HG03025 (cell line): ENCODE data around the gene CTU1.

Source experiments
- ATAC-seq: cut with Tn5 transposase; IDR thresholded peaks from one replicate; pipeline ENCODE4 v1.9.1; 2021; ENCODE audit warnings: mild to moderate bottlenecking, moderate library complexity; ENCODE audit not compliant: unreplicated experiment, low FRiP score

The CTU1 gene

DNA sequence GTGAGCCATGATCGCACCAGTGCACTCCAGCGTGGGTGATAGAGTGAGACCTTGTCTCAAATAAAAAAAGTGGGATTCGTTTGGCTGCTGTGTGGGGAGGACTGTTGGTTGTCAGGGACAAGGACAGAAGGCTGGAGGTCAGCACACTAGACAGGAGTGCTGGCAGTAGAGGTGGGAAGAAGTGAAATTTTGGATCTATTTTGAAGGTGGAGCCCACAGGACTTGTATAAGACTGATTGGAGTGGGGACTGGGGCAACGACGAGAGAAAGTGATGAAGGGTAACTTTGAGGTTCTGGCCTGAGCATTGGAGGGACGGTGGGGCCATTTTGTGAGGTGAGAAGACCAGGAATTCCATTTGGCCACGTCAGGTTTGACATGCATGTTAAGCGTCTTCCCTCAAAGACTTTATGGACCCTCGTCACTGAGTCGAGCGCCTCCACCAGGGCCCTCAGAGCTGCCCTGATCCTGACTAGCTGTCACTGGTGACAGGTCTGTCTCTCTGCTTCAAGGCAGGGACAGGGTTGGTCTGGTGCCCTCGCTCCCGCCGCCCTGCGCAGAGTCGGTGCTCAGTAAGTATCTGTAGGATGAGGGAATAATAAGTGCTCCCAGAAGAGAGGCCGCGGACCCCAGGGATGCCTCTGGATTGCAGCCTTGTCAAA is 673 bp downstream of the CTU1 start:
- no peak for ATAC-seq

DNA sequence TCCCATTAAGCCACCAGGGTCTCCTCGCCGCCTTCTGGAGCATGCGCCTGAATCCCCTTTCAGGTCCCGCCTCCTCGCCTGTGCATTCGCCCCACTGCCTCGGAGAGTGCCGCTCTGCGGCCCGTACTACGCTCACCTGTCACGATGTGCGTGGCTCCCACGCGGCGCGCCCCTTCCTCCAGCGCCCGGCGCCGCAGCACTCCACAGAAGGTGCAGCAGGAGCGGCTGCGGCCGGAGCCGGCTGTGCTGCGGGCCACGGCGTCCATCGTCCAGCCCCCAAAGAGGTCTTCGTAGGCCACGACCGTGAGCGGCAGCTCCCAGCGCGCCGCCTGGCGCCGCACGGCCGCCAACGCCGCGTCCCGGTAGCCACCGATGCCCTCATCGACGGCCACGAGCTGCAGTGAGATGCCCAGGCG is 4.3 kb downstream of the CTU1 start:
- no peak for ATAC-seq

DNA sequence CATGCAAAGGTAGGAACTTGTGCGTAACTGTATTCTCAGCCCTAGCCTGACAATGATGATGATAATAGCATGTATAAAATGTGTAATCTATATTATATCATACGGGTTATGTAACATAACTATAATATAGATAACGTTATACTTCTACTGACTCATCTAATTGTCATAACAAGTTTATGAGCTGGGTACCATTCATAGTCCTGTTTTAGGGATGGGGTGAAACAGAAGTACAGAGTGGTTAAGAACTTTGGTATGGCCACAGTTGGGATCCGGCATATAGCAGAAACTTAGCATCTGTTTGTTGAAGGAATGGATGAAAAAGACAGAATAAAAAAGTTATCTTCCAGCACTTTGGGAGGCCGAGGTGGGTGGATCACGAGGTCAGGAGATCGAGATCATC is 5.2 kb downstream of the CTU1 start:
- ATAC-seq = no peak

- no peak for ATAC-seq
Observed at GRCh38 chr19:51101171-51101865, 6.9 kb downstream of the CTU1 start.

DNA sequence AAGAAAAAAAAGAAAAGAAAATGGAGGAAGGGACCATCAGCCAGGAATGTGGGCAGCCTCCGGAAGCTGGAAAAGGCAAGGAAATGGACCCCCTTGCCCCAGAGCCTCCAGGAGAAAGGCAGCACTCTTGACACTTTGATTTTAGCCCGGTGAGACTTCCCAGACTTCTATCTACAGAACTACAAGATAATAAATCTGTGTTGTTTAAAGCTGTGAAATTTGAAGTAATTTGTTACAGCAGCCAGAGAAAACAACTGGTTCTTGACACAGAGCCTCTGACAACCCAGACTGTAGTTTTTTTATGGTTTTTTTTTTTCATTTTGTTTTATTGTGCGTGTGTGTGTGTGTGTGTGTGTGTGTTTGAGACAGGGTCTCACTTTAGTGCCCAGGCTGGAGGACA is 7.6 kb downstream of the CTU1 start:
- ATAC-seq = no peak

- ATAC-seq = no peak
Observed at GRCh38 chr19:51099047-51099382, 9.2 kb downstream of the CTU1 start.

DNA sequence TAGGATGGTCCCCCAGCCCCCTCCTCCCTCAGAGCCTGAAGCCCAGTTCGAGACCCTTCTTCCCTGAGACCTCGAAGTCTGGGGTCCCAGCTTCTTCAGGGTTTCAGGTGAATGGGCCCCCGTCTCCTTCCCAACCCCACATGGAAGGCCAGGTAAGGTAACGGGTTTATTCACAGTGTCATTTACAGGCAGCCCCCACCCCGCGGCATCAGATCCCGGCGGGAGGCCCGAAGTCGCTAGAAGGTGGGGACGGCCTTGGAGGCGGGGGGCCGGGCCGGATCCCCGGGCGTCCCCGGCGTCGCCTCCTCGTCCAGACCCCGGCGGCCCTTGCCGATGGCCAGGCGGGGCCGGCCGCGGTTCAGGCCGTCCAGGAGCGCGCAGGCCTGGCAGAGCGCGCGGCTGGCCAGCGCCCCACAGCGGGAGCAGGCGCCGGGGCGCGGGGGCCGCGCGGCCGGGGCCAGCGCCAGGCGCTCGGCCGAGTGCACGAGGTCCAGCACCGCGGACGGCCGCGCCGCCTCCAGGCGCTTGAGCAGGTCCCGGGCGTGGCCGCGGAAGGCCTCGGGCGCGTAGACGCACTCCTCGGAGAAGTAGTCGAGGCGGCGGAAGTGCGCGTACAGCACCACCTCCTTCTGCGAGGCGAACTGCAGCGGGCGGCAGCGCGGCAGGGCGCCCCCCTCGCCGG is 9.7 kb downstream of the CTU1 start:
- ATAC-seq = no peak

DNA sequence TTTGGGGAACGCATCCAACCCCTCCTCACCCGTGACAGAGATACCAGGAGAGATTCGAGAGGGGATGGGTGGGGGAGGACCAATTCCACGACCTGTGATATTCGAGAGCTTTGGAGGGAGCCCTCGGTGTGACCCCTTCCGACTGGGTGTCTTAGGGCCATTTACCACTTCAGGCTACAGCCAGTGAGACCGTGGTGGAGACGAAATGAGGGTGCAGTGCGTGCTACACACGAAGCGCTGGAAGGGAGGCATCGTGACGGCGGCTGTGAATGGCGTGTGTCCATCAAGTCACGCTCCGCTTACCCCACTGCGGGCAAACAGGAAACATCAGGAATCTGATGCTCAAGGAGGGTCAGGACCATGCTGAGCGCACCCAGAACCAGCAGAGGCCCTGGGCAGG is 10.4 kb downstream of the CTU1 start:
- ATAC-seq = no peak

DNA sequence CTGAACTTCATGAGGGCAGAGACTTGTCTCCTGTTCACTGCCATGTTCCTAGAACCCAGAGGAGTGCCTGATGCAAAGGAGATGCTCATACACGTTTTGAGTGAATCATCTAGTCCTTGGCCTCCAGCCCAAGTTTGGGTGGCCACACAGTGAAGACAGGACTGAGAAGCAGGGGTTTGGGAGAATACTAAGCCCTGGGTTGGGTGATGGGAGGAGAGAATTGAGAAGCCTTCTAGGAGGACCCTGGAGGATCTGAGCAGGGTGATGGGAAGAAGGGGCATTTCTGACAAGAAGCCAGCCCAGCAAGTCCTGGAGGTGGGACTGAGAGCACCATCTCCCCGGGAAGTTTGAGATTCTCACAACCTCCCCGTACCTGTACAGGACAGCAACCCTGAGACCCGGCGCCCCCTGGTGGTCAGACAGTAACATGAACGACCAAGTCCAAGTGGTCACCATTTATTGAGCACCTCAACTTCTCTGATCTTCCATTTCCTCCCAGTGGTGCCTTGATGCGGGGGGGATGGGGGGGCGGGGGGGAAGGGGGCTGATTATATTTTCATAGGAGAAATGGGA is 11.0 kb downstream of the CTU1 start:
- ATAC-seq = no peak

- no peak for ATAC-seq
Observed at GRCh38 chr19:51096473-51097165, 11.6 kb downstream of the CTU1 start.

DNA sequence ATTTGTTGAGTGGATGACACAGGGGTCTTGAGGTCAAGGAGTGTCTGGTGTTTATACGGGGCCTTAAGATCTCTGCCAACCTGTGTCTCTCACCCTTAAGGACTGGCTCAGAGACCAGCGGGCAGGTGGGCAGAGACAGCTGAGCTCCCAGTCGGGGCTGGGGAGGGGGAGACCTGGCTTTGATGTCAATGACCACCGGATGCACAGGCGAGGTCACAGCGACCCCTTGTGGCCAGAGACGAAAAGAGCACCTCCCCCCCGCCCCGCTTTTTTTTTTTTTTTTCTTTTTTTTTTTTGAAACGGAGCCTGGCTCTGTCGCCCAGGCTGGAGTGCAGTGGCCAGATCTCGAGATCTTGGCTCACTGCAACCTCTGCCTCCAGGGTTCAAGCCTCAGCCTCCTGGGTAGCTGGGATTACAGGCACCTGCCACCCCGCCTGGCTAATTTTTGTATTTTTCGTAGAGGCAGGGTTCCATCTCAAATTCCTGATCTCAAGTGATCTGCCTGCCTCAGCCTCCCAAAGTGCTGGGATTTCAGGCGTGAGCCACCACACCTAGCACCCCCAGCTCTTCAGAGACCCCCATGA is 13.4 kb downstream of the CTU1 start:
- no peak for ATAC-seq

GRCh38 chr19:51093510-51094345 is 14.5 kb downstream of the CTU1 start:
- no peak for ATAC-seq

GRCh38 chr19:51093101-51093500 is 15.1 kb downstream of the CTU1 start:
- ATAC-seq = no peak

GRCh38 chr19:51091895-51092873 is 16.0 kb downstream of the CTU1 start:
- ATAC-seq = no peak

DNA sequence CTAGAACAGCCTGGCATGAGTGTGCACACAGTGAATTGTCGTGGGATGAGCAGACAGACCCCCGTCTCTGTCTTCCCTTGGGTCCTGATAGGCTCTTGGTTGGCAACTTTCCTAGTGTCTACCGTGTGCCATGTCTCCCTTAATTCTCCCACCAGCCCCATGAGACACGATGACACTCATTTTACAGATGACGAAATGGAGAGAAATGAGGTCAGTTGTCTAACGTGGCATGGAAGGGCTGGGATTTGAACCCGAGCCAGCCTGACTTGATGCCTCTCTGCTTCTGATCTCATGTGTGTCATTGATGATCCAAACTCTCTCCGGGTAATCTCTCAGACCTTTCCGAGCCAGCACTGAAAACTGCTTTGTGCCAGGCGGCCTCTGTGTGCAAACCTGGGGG is 17.1 kb downstream of the CTU1 start:
- no peak for ATAC-seq

DNA sequence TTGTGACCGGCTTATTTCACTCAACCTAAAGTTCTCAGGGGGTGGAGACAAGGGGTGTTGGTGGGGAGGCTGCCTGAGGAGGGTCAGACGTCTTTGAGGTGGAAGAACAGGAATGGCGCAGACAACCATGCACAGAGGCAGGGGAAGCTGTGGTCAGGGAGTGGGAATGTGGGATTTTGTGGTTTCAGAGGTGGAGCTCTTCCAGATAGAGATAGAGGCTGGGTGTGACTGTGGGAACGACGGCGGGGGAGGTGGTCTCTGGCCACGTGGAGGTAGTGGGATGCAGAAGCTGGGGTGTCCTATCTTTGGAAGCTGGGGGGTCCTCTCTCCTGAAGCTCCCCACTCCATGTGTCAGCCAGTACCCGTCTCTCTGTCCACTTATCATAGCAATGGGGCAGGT is 17.7 kb downstream of the CTU1 start:
- no peak for ATAC-seq

GRCh38 chr19:51089786-51090185 is 18.4 kb downstream of the CTU1 start:
- ATAC-seq = no peak

DNA sequence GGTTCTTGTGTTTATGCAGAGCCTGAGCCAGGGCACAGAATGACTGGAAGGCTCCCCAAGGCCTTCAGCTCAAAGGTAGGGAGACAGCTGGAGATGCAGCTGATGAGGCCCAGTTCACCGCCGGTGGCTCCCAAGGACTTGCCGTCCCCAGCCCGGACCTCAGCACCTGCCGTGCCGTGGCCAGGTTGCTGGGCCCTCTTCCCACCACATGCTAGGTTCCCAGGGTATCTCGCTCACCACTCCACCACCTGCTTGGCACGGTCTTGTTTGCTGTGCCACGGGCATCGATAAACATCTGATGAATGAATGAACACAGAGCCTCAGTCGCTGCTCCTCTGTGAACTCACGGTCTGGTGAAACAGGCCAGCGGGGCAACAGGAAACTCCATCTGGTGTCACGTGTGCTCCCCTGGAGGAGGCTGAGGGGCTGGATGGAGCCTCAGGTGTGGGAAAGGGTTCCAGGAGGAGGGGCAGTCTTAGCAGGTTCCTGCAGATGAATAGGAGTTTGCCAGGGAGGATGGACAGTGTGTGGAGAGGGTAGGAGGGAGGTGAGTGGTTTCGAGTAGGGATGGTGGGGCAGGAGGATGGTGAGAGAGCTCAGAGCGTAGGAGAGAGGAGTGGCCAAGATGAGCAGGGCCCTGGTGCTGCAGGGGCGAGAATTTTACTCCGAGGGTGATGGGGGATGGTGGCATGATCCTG is 21.9 kb downstream of the CTU1 start:
- no peak for ATAC-seq
